SH-SY5Y (cell line): Measurements from ENCODE around the gene RPS28.

Experiments used
- GATA2 ChIP-seq: IDR thresholded peaks from 2 replicates; pipeline ENCODE4 v1.6.1; 2011; ENCODE audit warnings: mild to moderate bottlenecking, low read depth, low read length
- GATA3 ChIP-seq: IDR thresholded peaks from 2 replicates; pipeline ENCODE4 v1.6.1; 2011; ENCODE audit warnings: low read depth, mild to moderate bottlenecking, low read length, moderate library complexity

GRCh38 chr19:8307400-8307964, 13.8 kb upstream of the RPS28 start:
- no peak for TF ChIP-seq GATA2
- no peak for TF ChIP-seq GATA3
